Measurements from ENCODE around the gene ASMTL.

- no peak for TF ChIP-seq POLR2A (IDR thresholded peaks at IDR 0.05)
- TF ChIP-seq CTCF (IDR thresholded peaks at IDR 0.05) = no peak
- no peak for TF ChIP-seq EP300 (IDR thresholded peaks at IDR 0.05)
These were observed 68.0 kb downstream of the ASMTL start for GRCh38 chrX:1384658-1385252.

Measured in gastroesophageal sphincter (tissue), 3 donors.